Naive thymus-derived CD4-positive, alpha-beta T cell (primary cell): ENCODE results near the gene MIAT. TPM values are rescaled to one million over a fixed set of nuclear protein-coding genes. Genes with fewer than 3 reads are reported as not detected.
A peak's percentile ranks its signal among the peaks of the same experiment; 100 is the strongest.

Experiments used
- ATAC-seq: fragments of 150-1000 bp; cut with Tn5 transposase; 2 replicates; pipeline ENCODE4 v1.10.0; 2021; ENCODE audit warnings: mild to moderate bottlenecking, moderate library complexity
- CTCF ChIA-PET: fragments of 350-600 bp; sonication (Branson Sonifier 250); formaldehyde crosslinking; loops from one replicate; lab custom pipeline; 2021; ENCODE audit warnings: antibody characterized with exemption; lab: Charles Lee
- POLR2A ChIA-PET: fragments of 350-600 bp; sonication (Branson Sonifier 250); formaldehyde crosslinking; loops from one replicate; lab custom pipeline; 2021; ENCODE audit warnings: antibody characterized with exemption, inconsistent platforms; lab: Charles Lee
- DNase-seq, 9 donors: peaks; one replicate each; pipeline versions ENCODE4 v3.0.0 to v3.0.0-alpha.2; 2020 to 2022; ENCODE audit warnings: mixed read lengths in 1 of 9
- H3K27ac ChIP-seq: one replicate; pipeline ENCODE4 v1.7.0; 2013; ENCODE audit warnings: mild to moderate bottlenecking, low read depth, low read length, moderate library complexity
- H3K27me3 ChIP-seq, 2 donors: one replicate each; pipeline ENCODE4 v1.7.0; 2013; ENCODE audit warnings: low read length in 2 of 2, mild to moderate bottlenecking in 2 of 2, moderate library complexity in 2 of 2; ENCODE audit not compliant: control insufficient read depth in 2 of 2, insufficient read depth in 2 of 2
- H3K36me3 ChIP-seq, 3 experiments: 1 replicate in 2 of 3; 2 replicates in 1 of 3; pipeline ENCODE4 v1.7.0; 2013; ENCODE audit warnings: low read length in 3 of 3, mild to moderate bottlenecking in 3 of 3, moderate library complexity in 1 of 3; ENCODE audit not compliant: insufficient read depth in 3 of 3, control insufficient read depth in 2 of 3
- H3K4me1 ChIP-seq, 2 donors: one replicate each; pipeline ENCODE4 v1.7.0; 2013; ENCODE audit warnings: low read length in 2 of 2, mild to moderate bottlenecking in 2 of 2, moderate library complexity in 1 of 2; ENCODE audit not compliant: control insufficient read depth in 2 of 2, insufficient read depth in 2 of 2
- H3K4me3 ChIP-seq: 2 replicates; pipeline ENCODE4 v1.7.0; 2013; ENCODE audit warnings: mild to moderate bottlenecking, low read length
- H3K9me3 ChIP-seq, 3 experiments: 1 replicate in 2 of 3; 2 replicates in 1 of 3; pipeline ENCODE4 v1.7.0; 2013; ENCODE audit warnings: low read length in 3 of 3; ENCODE audit not compliant: control insufficient read depth in 2 of 3
- H3K27ac Mint-ChIP-seq, 9 donors: one replicate each; pipeline ENCODE4 v1.8.0; 2020 to 2022; ENCODE audit warnings: mixed read lengths in 9 of 9, mild to moderate bottlenecking in 8 of 9, moderate library complexity in 5 of 9, inconsistent platforms in 2 of 9
- H3K27me3 Mint-ChIP-seq, 5 donors: one replicate each; pipeline ENCODE4 v1.8.0; 2021 to 2022; ENCODE audit warnings: mixed read lengths in 5 of 5, mild to moderate bottlenecking in 1 of 5
- H3K36me3 Mint-ChIP-seq, 5 donors: one replicate each; pipeline ENCODE4 v1.8.0; 2020 to 2022; ENCODE audit warnings: mixed read lengths in 5 of 5, mild to moderate bottlenecking in 3 of 5, inconsistent platforms in 1 of 5
- H3K4me1 Mint-ChIP-seq, 7 donors: one replicate each; pipeline ENCODE4 v1.8.0; 2020 to 2022; ENCODE audit warnings: mixed read lengths in 7 of 7, mild to moderate bottlenecking in 3 of 7, inconsistent platforms in 1 of 7
- H3K4me3 Mint-ChIP-seq, 10 donors: one replicate each; pipeline ENCODE4 v1.8.0; 2020 to 2022; ENCODE audit warnings: mild to moderate bottlenecking in 10 of 10, mixed read lengths in 10 of 10, moderate library complexity in 6 of 10, inconsistent platforms in 2 of 10
- H3K9me3 Mint-ChIP-seq, 11 donors: one replicate each; pipeline ENCODE4 v1.8.0; 2020 to 2022; ENCODE audit warnings: mixed read lengths in 11 of 11, mild to moderate bottlenecking in 4 of 11, inconsistent platforms in 1 of 11, moderate library complexity in 1 of 11
- intact Hi-C, 2 donors: fragments of 100-400 bp; cut with micrococcal nuclease; formaldehyde crosslinking; loops; one replicate each; pipeline ENCODE4 v1.15.1; 2023
- polyA plus RNA-seq, 2 donors: library from polyadenylated mRNA; unstranded; fragments of 300-500 nt; fragmentation: Illumina TruSeq; gene quantifications; one replicate each; pipeline ENCODE4 v1.2.3, GENCODE V29; 2021
- total RNA-seq, 6 experiments: library from RNA in 5 of 6; stranded (reverse) in 5 of 6; gene quantifications; 1 replicate in 5 of 6; 2 replicates in 1 of 6; pipeline ENCODE4 v1.2.3 and lab custom pipeline; 2021 to 2026

The MIAT gene
- total RNA-seq (100 to 1,000 TPM in 1 of 5 experiments, 10 to 100 TPM in 4; 10.5 to 156 (median 48.7) TPM), polyA plus RNA-seq (under 1 TPM; 0.05 to 0.13 TPM), total RNA-seq (lab: John Stamatoyannopoulos, UW) (11.6 reads per million, percentile 39 among the genes with 10 or more reads in this experiment)

DNA sequence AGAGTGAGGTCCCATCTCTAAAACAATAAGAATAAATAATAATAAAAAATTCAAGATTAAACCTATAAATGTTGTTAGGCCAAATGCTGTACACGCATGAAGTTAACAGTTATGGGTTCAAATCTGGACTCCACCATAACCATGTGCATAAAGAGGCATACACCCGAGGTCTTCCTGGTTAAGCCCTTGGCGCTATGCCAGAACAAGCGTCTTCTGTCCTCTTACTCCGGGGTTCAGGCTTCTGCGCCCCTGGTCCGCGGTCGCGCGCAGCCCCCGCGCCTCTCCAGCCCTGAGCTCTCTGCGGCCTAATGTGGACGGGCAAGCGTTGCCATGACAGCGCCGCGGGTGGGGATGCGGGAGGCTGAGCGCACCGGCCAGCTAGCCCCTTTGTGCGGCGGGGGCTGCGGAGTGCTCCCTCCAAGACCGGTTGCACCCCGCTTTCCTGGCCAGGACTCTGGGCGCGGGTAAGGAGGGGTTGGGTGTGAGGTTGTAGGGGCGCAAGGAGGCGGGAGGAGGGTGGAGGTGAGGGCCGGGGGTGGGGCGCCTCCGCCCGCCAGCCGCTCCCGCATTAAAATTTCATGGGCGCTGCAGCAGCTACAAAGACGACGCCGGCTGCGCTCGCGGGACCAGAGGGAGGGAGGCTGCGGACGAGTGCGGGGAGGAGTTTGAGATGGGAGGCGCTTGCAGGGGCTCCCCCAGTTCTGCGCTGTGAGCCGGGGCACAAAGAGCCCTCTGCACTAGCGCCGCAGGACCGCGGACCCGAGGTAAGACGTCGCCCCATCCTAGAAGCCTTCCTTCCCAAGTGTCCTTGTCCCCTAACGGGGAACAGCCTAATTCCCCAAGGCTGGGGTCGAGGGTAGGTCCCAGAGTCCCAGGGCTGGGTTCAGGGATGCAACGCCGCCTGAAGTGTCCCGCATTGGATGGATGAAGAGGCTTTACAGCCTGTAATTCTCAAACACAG is at the start of gene MIAT:
Gene MIAT, plus strand, starts transcription at position 698 of the 961 bp plus-strand sequence.
- CTCF ChIA-PET: interaction anchor here (1.0 to 1.6 kb wide), 2 partner anchors 9 to 15 kb away, joined by 3 read pairs; no protein-coding TSS in a partner anchor
- H3K4me1 Mint-ChIP-seq: peaks cover 14 to 37% (median 21%) of the 10 kb centered on the region in 7 donors

DNA sequence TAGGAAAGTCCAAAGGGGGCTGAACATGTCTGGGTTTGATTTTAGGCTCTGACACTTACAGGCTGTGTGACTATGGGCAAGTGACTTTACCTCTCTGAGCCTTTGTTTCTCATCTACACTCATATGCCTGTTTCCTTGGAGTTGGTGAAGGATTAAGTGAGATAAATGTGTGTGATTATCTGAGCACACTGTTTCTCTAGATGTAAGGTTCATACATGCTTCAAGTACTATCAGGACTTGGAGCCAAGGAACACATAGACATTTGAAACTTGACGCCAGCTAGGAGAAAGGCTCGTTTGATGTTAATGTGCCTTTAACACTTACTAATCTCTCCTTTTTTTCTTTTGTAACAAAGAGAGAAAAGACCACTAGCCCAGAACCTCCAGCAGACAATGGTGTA is 49.3 kb upstream of the MIAT start:
- H3K9me3 Mint-ChIP-seq: peaks cover 0 to 5% (median 0%) of the 10 kb centered on the region in 11 donors
- no peaks in the 10 kb centered on the region for H3K9me3 ChIP-seq
- DNase-seq (no peak), ATAC-seq (no peak)
- peaks cover 0 to 20% of the 10 kb centered on the region in 2 donors for H3K4me1 ChIP-seq
- H3K27ac ChIP-seq: no peak overlapping the region
- H3K27me3 ChIP-seq: no peaks in the 10 kb centered on the region
- H3K36me3 ChIP-seq: no peaks in the 10 kb centered on the region
- CTCF ChIA-PET: interaction anchor here (0.6 kb wide), 1 partner anchor 237 kb away, joined by 9 read pairs; no protein-coding TSS in a partner anchor
- no peak overlapping the region for H3K4me3 ChIP-seq
- H3K4me1 Mint-ChIP-seq: peaks cover 0 to 31% (median 0%) of the 10 kb centered on the region in 7 donors
- peaks cover 0 to 20% (median 0%) of the 10 kb centered on the region in 5 donors for H3K27me3 Mint-ChIP-seq
- no peak overlapping the region for H3K4me3 Mint-ChIP-seq
- intact Hi-C loops: no loop called here
- POLR2A ChIA-PET: no interaction called here
- H3K27ac Mint-ChIP-seq: no peak overlapping the region
- H3K36me3 Mint-ChIP-seq: peaks cover 0 to 5% (median 0%) of the 10 kb centered on the region in 5 donors

More for the DNA sequence above, at the start of gene MIAT:
- H3K9me3 ChIP-seq: no peaks in the 10 kb centered on the region
- H3K4me1 ChIP-seq: peaks cover 15 to 20% of the 10 kb centered on the region in 2 donors
- no peaks in the 10 kb centered on the region for H3K27me3 ChIP-seq
- H3K27me3 Mint-ChIP-seq: peaks cover 0 to 15% (median 0%) of the 10 kb centered on the region in 5 donors
- no peak within 1 kb of the TSS for H3K27ac ChIP-seq
- ATAC-seq (peak; percentile 92), DNase-seq (peak in 8 of 9 donors; percentile 35 to 76 (median 44))
- peak within 1 kb of the TSS; percentile 87 for H3K4me3 ChIP-seq
- intact Hi-C loops: loop anchor here (1.0 to 5.0 kb wide), 3 partner anchors 15 to 230 kb away; partner anchors contain the start of genes ASPHD2 (in 1 of the 2), HPS4 (in 1 of the 2) and SRRD (in 1 of the 2)
- no peaks in the 10 kb centered on the region for H3K36me3 ChIP-seq
- peak within 1 kb of the TSS; percentile 76 to 98 (median 88) for H3K4me3 Mint-ChIP-seq
- POLR2A ChIA-PET: interaction anchor here (0.7 to 6.5 kb wide), 4 partner anchors 15 to 102 kb away, joined by 3 to 26 read pairs (median 6); no protein-coding TSS in a partner anchor
- H3K27ac Mint-ChIP-seq: peak within 1 kb of the TSS in 6 of 9 donors; percentile 47 to 91 (median 82)
- no peaks in the 10 kb centered on the region for H3K9me3 Mint-ChIP-seq
- H3K36me3 Mint-ChIP-seq: peaks cover 0 to 9% (median 0%) of the 10 kb centered on the region in 5 donors

DNA sequence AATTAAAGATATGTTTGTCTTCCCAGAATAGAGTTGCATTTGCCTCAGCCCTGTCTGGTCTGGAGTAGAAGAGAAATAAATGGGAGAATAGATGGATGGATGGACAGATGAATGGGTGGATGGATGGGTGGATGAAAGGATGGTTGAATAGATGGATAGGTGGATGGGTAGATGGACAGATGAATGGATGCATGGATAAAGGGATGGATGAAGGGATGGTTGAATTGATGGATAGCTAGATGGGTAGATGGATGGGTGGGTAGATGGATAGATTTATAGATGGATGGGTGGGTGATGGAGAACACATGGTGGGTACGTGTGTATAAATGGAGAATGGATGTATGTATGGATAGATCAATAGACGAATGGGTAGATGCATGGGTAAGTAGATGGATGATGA is 48.1 kb upstream of the MIAT start:
- Mint-ChIP-seq H3K27ac (peak overlapping the region in 1 of 9 donors; percentile 16), H3K4me3 (peak overlapping the region in 1 of 10 donors; percentile 1), H3K27me3 (peaks cover 0 to 29% (median 0%) of the 10 kb centered on the region in 5 donors), H3K36me3 (peaks cover 0 to 5% (median 0%) of the 10 kb centered on the region in 5 donors), H3K4me1 (peaks cover 0 to 29% (median 0%) of the 10 kb centered on the region in 7 donors), H3K9me3 (peaks cover 0 to 5% (median 0%) of the 10 kb centered on the region in 11 donors)
- ATAC-seq: no peak
- intact Hi-C loops: no loop called here
- H3K4me3 ChIP-seq: no peak overlapping the region
- DNase-seq: no peak
- POLR2A ChIA-PET: no interaction called here
- no peaks in the 10 kb centered on the region for H3K9me3 ChIP-seq
- no peak overlapping the region for H3K27ac ChIP-seq
- CTCF ChIA-PET: no interaction called here
- H3K4me1 ChIP-seq: peaks cover 0 to 20% of the 10 kb centered on the region in 2 donors
- no peaks in the 10 kb centered on the region for H3K27me3 ChIP-seq
- H3K36me3 ChIP-seq: no peaks in the 10 kb centered on the region

DNA sequence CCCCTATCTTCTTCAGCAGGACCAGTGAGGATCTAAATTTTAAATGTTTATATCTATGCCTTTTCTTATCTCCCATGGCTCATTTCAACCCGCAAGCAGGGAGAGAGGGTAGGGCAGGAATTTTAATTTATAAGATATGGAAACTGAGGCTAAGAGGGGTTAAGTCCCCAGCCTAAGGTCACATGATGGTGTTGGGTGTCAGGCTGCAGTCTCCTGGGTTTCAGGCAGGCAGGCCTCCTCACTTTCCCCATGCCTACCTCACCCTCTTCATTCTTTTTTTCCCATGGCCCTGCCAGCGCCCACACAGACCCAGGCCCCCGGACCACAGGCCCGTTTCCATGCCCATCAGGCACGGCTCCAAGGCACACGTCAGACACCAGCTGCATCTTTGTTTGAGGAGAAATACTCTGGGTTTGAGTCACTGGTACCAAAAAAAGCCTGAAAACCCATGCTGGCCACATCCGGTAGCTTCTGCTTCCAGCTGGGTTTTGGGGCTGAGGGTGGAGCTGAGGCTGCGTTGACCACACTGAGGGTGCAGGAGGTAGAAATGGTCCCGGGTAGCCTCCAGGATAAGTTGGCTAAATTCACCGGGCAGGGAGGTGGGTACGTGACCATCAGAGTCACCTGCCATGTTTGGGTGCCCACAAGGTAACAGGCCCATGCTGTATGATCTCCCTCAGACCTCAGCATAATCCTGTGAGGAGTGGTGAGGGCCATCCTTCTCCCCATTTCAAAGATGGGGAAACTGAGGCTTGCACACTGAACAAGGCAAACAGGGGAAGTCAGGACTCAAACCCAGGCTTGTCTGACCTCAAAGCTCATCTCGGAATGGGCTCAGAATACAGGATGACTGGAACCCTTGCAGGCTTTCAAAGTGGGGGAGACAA is 47.1 kb upstream of the MIAT start:
- Mint-ChIP-seq H3K36me3 (peaks cover 0 to 4% (median 0%) of the 10 kb centered on the region in 5 donors), H3K27ac (peak overlapping the region in 1 of 9 donors; percentile 88), H3K4me3 (peak overlapping the region in 4 of 10 donors; percentile 29 to 74 (median 40)), H3K4me1 (peaks cover 0 to 29% (median 0%) of the 10 kb centered on the region in 7 donors), H3K27me3 (peaks cover 0 to 30% (median 0%) of the 10 kb centered on the region in 5 donors), H3K9me3 (peaks cover 0 to 5% (median 0%) of the 10 kb centered on the region in 11 donors)
- peak in 1 of 9 donors; percentile 47 for DNase-seq
- no peak overlapping the region for H3K27ac ChIP-seq
- H3K27me3 ChIP-seq: no peaks in the 10 kb centered on the region
- intact Hi-C loops: no loop called here
- ChIA-PET CTCF (interaction anchor here (0.6 kb wide), 1 partner anchor 228 kb away, joined by 6 read pairs; no protein-coding TSS in a partner anchor), POLR2A (no interaction called here)
- no peaks in the 10 kb centered on the region for H3K36me3 ChIP-seq
- ATAC-seq: peak; percentile 37
- peaks cover 0 to 20% of the 10 kb centered on the region in 2 donors for H3K4me1 ChIP-seq
- no peak overlapping the region for H3K4me3 ChIP-seq
- H3K9me3 ChIP-seq: no peaks in the 10 kb centered on the region

DNA sequence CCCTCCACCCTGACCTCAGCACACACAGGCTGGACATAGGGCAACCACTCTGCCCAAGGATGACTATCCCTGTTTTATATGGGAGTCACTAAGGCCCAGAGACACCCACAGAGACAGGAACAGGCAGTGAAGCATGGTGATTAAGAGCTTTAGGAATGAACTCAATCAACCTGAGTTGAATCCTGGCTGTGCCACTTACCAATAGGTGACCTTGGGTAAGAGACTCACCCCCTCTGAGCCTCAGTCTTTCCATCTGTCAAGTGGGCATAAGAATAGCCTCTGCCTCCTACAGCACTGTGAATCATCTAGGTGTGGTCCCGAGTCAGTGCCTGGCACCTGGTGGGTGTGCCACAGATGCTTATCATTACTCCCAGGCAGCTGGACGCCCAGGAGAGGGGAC is 46.4 kb upstream of the MIAT start:
- Histone ChIP-seq H3K9me3 (no peaks in the 10 kb centered on the region), H3K4me1 (peaks cover 0 to 20% of the 10 kb centered on the region in 2 donors), H3K27me3 (no peaks in the 10 kb centered on the region), H3K36me3 (no peaks in the 10 kb centered on the region), H3K4me3 (no peak overlapping the region), H3K27ac (no peak overlapping the region)
- Mint-ChIP-seq H3K27ac (no peak overlapping the region), H3K36me3 (peaks cover 0 to 4% (median 0%) of the 10 kb centered on the region in 5 donors), H3K9me3 (peaks cover 0 to 5% (median 0%) of the 10 kb centered on the region in 11 donors), H3K4me1 (peaks cover 0 to 32% (median 0%) of the 10 kb centered on the region in 7 donors), H3K27me3 (peaks cover 0 to 33% (median 0%) of the 10 kb centered on the region in 5 donors), H3K4me3 (peak overlapping the region in 1 of 10 donors; percentile 29)
- intact Hi-C loops: no loop called here
- ChIA-PET POLR2A (no interaction called here), CTCF (interaction anchor here (0.6 kb wide), 1 partner anchor 228 kb away, joined by 6 read pairs; no protein-coding TSS in a partner anchor)
- DNase-seq (no peak), ATAC-seq (no peak)
